Neural progenitor cell (in vitro differentiated cells): ENCODE results near the gene MAP7D1. TPM values are rescaled to one million over a fixed set of nuclear protein-coding genes. Genes with fewer than 3 reads are reported as not detected.
A peak's percentile ranks its signal among the peaks of the same experiment; 100 is the strongest.

Experiments
- DNase-seq: peaks from one replicate; pipeline ENCODE4 v3.0.0-alpha.2; 2016; ENCODE audit warnings: low spot score
- H2AFZ ChIP-seq: fragments of 200-600 bp; sonication (generic); replicated peaks from 2 replicates; pipeline ENCODE4 v1.6.1; 2016; ENCODE audit warnings: antibody characterized with exemption
- H3F3A ChIP-seq: fragments of 200-600 bp; sonication (generic); 2 replicates; pipeline ENCODE4 v1.6.1; 2016; ENCODE audit warnings: antibody characterized with exemption, low read depth
- H3K27ac ChIP-seq: fragments of 200-600 bp; sonication (generic); 2 replicates; pipeline ENCODE4 v1.5.1; 2016; ENCODE audit warnings: mild to moderate bottlenecking
- H3K27me3 ChIP-seq: fragments of 200-600 bp; sonication (generic); 2 replicates; pipeline ENCODE4 v1.6.1; 2016; ENCODE audit warnings: mild to moderate bottlenecking, moderate library complexity
- H3K36me3 ChIP-seq: fragments of 200-600 bp; sonication (generic); 2 replicates; pipeline ENCODE4 v1.5.1; 2016
- H3K4me1 ChIP-seq: fragments of 200-600 bp; sonication (generic); 2 replicates; pipeline ENCODE4 v1.6.1; 2016; ENCODE audit warnings: mixed run types
- H3K4me2 ChIP-seq: fragments of 200-600 bp; sonication (generic); 2 replicates; pipeline ENCODE4 v1.6.1; 2016
- H3K4me3 ChIP-seq: fragments of 200-600 bp; sonication (generic); 2 replicates; pipeline ENCODE4 v1.5.1; 2016
- H3K79me2 ChIP-seq: fragments of 200-600 bp; sonication (generic); 2 replicates; pipeline ENCODE4 v1.6.1; 2016; ENCODE audit warnings: low read depth
- H3K9ac ChIP-seq: fragments of 200-600 bp; sonication (generic); 2 replicates; pipeline ENCODE4 v1.6.1; 2016
- H3K9me3 ChIP-seq: fragments of 200-600 bp; sonication (generic); 2 replicates; pipeline ENCODE4 v1.5.1; 2016; ENCODE audit warnings: low read depth
- H4K20me1 ChIP-seq: fragments of 200-600 bp; sonication (generic); 2 replicates; pipeline ENCODE4 v1.6.1; 2016; ENCODE audit warnings: low read depth
- H3K27ac Mint-ChIP-seq: 3 replicates; pipeline ENCODE4 v1.8.0; 2021; ENCODE audit warnings: mixed read lengths
- H3K27me3 Mint-ChIP-seq: 2 replicates; pipeline ENCODE4 v1.8.0; 2022; ENCODE audit warnings: low read depth, mild to moderate bottlenecking, inconsistent platforms, moderate library complexity, mixed read lengths; ENCODE audit not compliant: insufficient read depth
- H3K36me3 Mint-ChIP-seq: 3 replicates; pipeline ENCODE4 v1.8.0; 2021; ENCODE audit warnings: mixed read lengths
- H3K4me1 Mint-ChIP-seq: 3 replicates; pipeline ENCODE4 v1.8.0; 2021; ENCODE audit warnings: mixed read lengths
- H3K4me3 Mint-ChIP-seq: 3 replicates; pipeline ENCODE4 v1.8.0; 2021; ENCODE audit warnings: mild to moderate bottlenecking, moderate library complexity, mixed read lengths
- H3K9me3 Mint-ChIP-seq: 3 replicates; pipeline ENCODE4 v1.8.0; 2020; ENCODE audit warnings: mixed read lengths
- CTCF ChIP-seq: fragments of 200-600 bp; sonication (generic); IDR thresholded peaks from 2 replicates; pipeline ENCODE4 v1.5.1; 2017; ENCODE audit warnings: antibody characterized with exemption, mild to moderate bottlenecking
- EZH2 ChIP-seq: fragments of 200-600 bp; sonication (generic); IDR thresholded peaks from 2 replicates; pipeline ENCODE4 v1.6.1; 2017; ENCODE audit warnings: antibody characterized with exemption, mild to moderate bottlenecking, moderate library complexity
- EZH2phosphoT487 ChIP-seq: fragments of 200-600 bp; sonication (generic); IDR thresholded peaks from 2 replicates; pipeline ENCODE4 v1.6.1; 2017; ENCODE audit warnings: antibody characterized with exemption
- total RNA-seq: library from RNA; depleted of rRNA; stranded (reverse); fragments of >200 nt; gene quantifications from 2 replicates; pipeline ENCODE4 v1.2.3, GENCODE V29; 2015; ENCODE audit warnings: low replicate concordance

MAP7D1 gene
- total RNA-seq, 1 donor from 2014 or later, result 35.0 TPM

DNA sequence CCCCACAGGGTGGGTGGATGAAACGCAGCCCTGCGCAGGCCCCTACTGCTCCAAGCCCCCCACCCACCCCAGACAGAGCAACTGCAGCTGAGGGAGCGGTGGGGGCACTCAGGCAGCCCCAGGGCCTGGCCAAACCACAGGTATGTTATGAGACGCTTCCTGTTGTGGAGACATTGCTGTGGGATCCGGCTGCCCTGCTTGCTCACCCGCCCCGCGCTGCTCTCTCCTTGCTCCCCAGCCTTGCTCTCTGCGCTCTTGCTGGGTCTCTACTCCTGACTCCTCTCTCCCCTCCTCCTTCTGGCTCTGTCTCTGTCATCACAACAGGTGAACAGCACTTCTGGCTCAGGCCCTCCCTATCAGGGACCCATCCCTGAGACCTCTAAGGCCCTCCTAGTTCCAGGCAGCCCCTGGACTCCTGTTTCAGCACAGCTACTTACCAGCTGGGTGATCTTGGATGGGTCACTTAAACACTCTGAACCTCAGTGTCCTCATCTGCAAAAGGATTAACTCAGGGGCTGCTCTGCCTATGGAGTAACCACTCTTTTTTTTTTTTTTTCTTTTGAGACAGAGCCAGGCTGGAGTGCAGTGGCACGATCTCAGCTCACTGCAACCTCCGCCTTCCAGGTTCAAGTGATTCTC is 46.8 kb upstream of the MAP7D1 start:
- no peaks in the 10 kb centered on the region for H3F3A ChIP-seq
- no peaks in the 10 kb centered on the region for H3K79me2 ChIP-seq
- Mint-ChIP-seq H3K36me3 (no peaks in the 10 kb centered on the region), H3K27ac (peak overlapping the region; percentile 8), H3K27me3 (peaks cover 10% of the 10 kb centered on the region), H3K9me3 (no peaks in the 10 kb centered on the region), H3K4me3 (no peak overlapping the region), H3K4me1 (peaks cover 12% of the 10 kb centered on the region)
- DNase-seq, result no peak
- H3K4me1 ChIP-seq, result no peaks in the 10 kb centered on the region
- no peaks in the 10 kb centered on the region for H3K9me3 ChIP-seq
- H3K9ac ChIP-seq, result no peak overlapping the region
- no peak overlapping the region for H2AFZ ChIP-seq
- no peaks in the 10 kb centered on the region for H4K20me1 ChIP-seq
- H3K4me2 ChIP-seq, result no peak overlapping the region
- no peaks in the 10 kb centered on the region for H3K36me3 ChIP-seq
- H3K4me3 ChIP-seq, result no peak overlapping the region
- no peaks in the 10 kb centered on the region for H3K27me3 ChIP-seq
- TF ChIP-seq CTCF (no peak), EZH2 (no peak), EZH2phosphoT487 (no peak)
- H3K27ac ChIP-seq, result no peak overlapping the region

- no peaks in the 10 kb centered on the region for H3K27me3 ChIP-seq
- no peaks in the 10 kb centered on the region for H3K79me2 ChIP-seq
- no peak overlapping the region for H3K27ac Mint-ChIP-seq
- H3K9me3 Mint-ChIP-seq, result no peaks in the 10 kb centered on the region
- no peak overlapping the region for H2AFZ ChIP-seq
- DNase-seq, result no peak
- H3F3A ChIP-seq, result no peaks in the 10 kb centered on the region
- no peak for TF ChIP-seq CTCF
- no peak for TF ChIP-seq EZH2phosphoT487
- TF ChIP-seq EZH2, result no peak
- H3K9ac ChIP-seq, result no peak overlapping the region
- H3K4me3 ChIP-seq, result no peak overlapping the region
- H3K27me3 Mint-ChIP-seq, result peaks cover 11% of the 10 kb centered on the region
- H3K4me2 ChIP-seq, result no peak overlapping the region
- no peaks in the 10 kb centered on the region for H3K36me3 ChIP-seq
- H3K4me3 Mint-ChIP-seq, result peak overlapping the region; percentile 29
- H3K27ac ChIP-seq, result no peak overlapping the region
- H3K4me1 Mint-ChIP-seq, result peaks cover 18% of the 10 kb centered on the region
- peaks cover 6% of the 10 kb centered on the region for H3K4me1 ChIP-seq
- no peaks in the 10 kb centered on the region for H3K9me3 ChIP-seq
- no peaks in the 10 kb centered on the region for H3K36me3 Mint-ChIP-seq
- H4K20me1 ChIP-seq, result no peaks in the 10 kb centered on the region
Observed at GRCh38 chr1:36111151-36111550, 44.8 kb upstream of the MAP7D1 start.

DNA sequence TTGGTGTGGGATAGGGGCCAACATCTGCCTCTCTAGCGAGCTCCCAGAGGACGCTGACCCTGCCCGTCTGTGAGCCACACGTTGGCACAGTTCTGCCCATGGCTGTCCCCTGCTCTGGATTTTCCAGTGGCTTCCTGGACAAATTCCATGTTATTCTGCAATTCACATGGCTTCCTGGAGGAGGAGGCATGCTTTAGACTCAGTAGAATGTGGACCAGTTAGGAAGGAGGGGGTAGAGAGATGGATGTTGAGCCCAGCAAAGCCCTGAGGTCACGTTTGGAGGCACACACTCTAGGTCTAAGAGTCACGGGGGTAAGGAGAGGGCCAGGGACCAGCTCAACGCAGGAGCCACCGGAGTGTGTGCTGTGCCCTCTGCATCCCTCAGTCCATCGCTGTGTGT is 43.1 kb upstream of the MAP7D1 start:
- Mint-ChIP-seq H3K9me3 (no peaks in the 10 kb centered on the region), H3K4me1 (peaks cover 30% of the 10 kb centered on the region), H3K36me3 (no peaks in the 10 kb centered on the region), H3K4me3 (no peak overlapping the region), H3K27ac (no peak overlapping the region), H3K27me3 (peaks cover 11% of the 10 kb centered on the region)
- TF ChIP-seq CTCF (no peak), EZH2phosphoT487 (no peak), EZH2 (no peak)
- Histone ChIP-seq H3K4me2 (no peak overlapping the region), H3K27me3 (no peaks in the 10 kb centered on the region), H3K9me3 (no peaks in the 10 kb centered on the region), H3K4me1 (peaks cover 6% of the 10 kb centered on the region), H4K20me1 (no peaks in the 10 kb centered on the region), H3K9ac (no peak overlapping the region), H3F3A (no peaks in the 10 kb centered on the region), H2AFZ (no peak overlapping the region), H3K27ac (no peak overlapping the region), H3K4me3 (no peak overlapping the region), H3K79me2 (no peaks in the 10 kb centered on the region), H3K36me3 (no peaks in the 10 kb centered on the region)
- no peak for DNase-seq
